ENCODE data around the gene BTG2. TPM values are rescaled to one million over a fixed set of nuclear protein-coding genes. Genes with fewer than 3 reads are reported as not detected.

The BTG2 gene
- total and polyA plus RNA-seq, 3 experiments from 2014 or later = 97.8 to 138 (median 102) TPM

GRCh38 chr1:203336097-203336496 lies 30.8 kb downstream of the BTG2 start:
- Mint-ChIP-seq H3K4me1 (peaks cover 18 to 32% (median 31%) of the 10 kb centered on the region in 3 donors), H3K36me3 (no peaks in the 10 kb centered on the region), H3K27me3 (peaks cover 5 to 8% of the 10 kb centered on the region in 2 donors), H3K9me3 (no peaks in the 10 kb centered on the region), H3K27ac (peak overlapping the region in 5 of 8 donors; percentile 21 to 76 (median 43)), H3K4me3 (peak overlapping the region in 2 of 7 donors; percentile 1 to 40)
- Histone ChIP-seq H3K27ac (ENCODE audit: low read depth, low read length) (no peak overlapping the region), H3K4me1 (ENCODE audit: insufficient read depth, low read length) (peaks cover 19% of the 10 kb centered on the region), H3K9me3 (ENCODE audit: low read length) (no peaks in the 10 kb centered on the region), H3K4me3 (ENCODE audit: low read length) (no peak overlapping the region), H3K36me3 (ENCODE audit: insufficient read depth, low read length) (no peaks in the 10 kb centered on the region), H3K27me3 (ENCODE audit: insufficient read depth, low read length, poor library complexity, severe bottlenecking) (peaks cover 6% of the 10 kb centered on the region)
- ChIA-PET CTCF (interaction anchor here (1.0 to 16.9 kb wide), 6 partner anchors 12 to 152 kb away, joined by 3 to 775 read pairs (median 51); partner anchors contain the start of gene BTG2), POLR2A (interaction anchor here (1.2 to 1.9 kb wide), 4 partner anchors 9 to 62 kb away, joined by 4 to 10 read pairs (median 6); no protein-coding TSS in a partner anchor)
- DNase-seq = no peak

- Histone ChIP-seq H3K9me3 (ENCODE audit: low read length) (no peaks in the 10 kb centered on the region), H3K4me1 (ENCODE audit: insufficient read depth, low read length) (peaks cover 19% of the 10 kb centered on the region), H3K4me3 (ENCODE audit: low read length) (no peak overlapping the region), H3K27me3 (ENCODE audit: insufficient read depth, low read length, poor library complexity, severe bottlenecking) (peaks cover 6% of the 10 kb centered on the region), H3K27ac (ENCODE audit: low read depth, low read length) (no peak overlapping the region), H3K36me3 (ENCODE audit: insufficient read depth, low read length) (no peaks in the 10 kb centered on the region)
- ChIA-PET CTCF (interaction anchor here (0.7 to 16.9 kb wide), 13 partner anchors 8 to 988 kb away, joined by 3 to 775 read pairs (median 3); partner anchors contain the start of gene BTG2), POLR2A (interaction anchor here (0.5 to 2.4 kb wide), 5 partner anchors 11 to 124 kb away, joined by 3 to 16 read pairs (median 5); no protein-coding TSS in a partner anchor)
- no peak overlapping the region for H3K4me3 Mint-ChIP-seq
- no peaks in the 10 kb centered on the region for H3K36me3 Mint-ChIP-seq
- peak; percentile 38 to 70 (median 50) for DNase-seq
- H3K4me1 Mint-ChIP-seq = peaks cover 26 to 44% (median 34%) of the 10 kb centered on the region in 3 donors
- no peaks in the 10 kb centered on the region for H3K9me3 Mint-ChIP-seq
- H3K27ac Mint-ChIP-seq = peak overlapping the region in 6 of 8 donors; percentile 9 to 77 (median 46)
- H3K27me3 Mint-ChIP-seq = peaks cover 15 to 26% of the 10 kb centered on the region in 2 donors
Measured at GRCh38 chr1:203338335-203339036, 33.2 kb downstream of the BTG2 start.

- Mint-ChIP-seq H3K36me3 (no peaks in the 10 kb centered on the region), H3K4me3 (no peak overlapping the region), H3K27me3 (peaks cover 20 to 44% of the 10 kb centered on the region in 2 donors), H3K4me1 (peaks cover 26 to 44% (median 34%) of the 10 kb centered on the region in 3 donors), H3K27ac (peak overlapping the region in 6 of 8 donors; percentile 4 to 69 (median 48)), H3K9me3 (no peaks in the 10 kb centered on the region)
- peak; percentile 28 to 72 (median 55) for DNase-seq
- Histone ChIP-seq H3K27ac (ENCODE audit: low read depth, low read length) (no peak overlapping the region), H3K4me1 (ENCODE audit: insufficient read depth, low read length) (peaks cover 18% of the 10 kb centered on the region), H3K9me3 (ENCODE audit: low read length) (no peaks in the 10 kb centered on the region), H3K36me3 (ENCODE audit: insufficient read depth, low read length) (no peaks in the 10 kb centered on the region), H3K4me3 (ENCODE audit: low read length) (no peak overlapping the region), H3K27me3 (ENCODE audit: insufficient read depth, low read length, poor library complexity, severe bottlenecking) (peaks cover 6% of the 10 kb centered on the region)
- POLR2A ChIA-PET = interaction anchor here (0.6 to 2.3 kb wide), 4 partner anchors 19 to 73 kb away, joined by 4 to 7 read pairs (median 4); no protein-coding TSS in a partner anchor
- CTCF ChIA-PET = interaction anchor here (0.8 to 16.9 kb wide), 17 partner anchors 10 to 363 kb away, joined by 3 to 775 read pairs (median 4); partner anchors contain the start of genes BTG2 and FMOD
Measured at GRCh38 chr1:203340112-203340790, 34.9 kb downstream of the BTG2 start.

GRCh38 chr1:203342192-203342940 lies 37.0 kb downstream of the BTG2 start:
- Histone ChIP-seq H3K27me3 (ENCODE audit: insufficient read depth, low read length, poor library complexity, severe bottlenecking) (peaks cover 6% of the 10 kb centered on the region), H3K27ac (ENCODE audit: low read depth, low read length) (no peak overlapping the region), H3K36me3 (ENCODE audit: insufficient read depth, low read length) (no peaks in the 10 kb centered on the region), H3K4me1 (ENCODE audit: insufficient read depth, low read length) (peaks cover 6% of the 10 kb centered on the region), H3K4me3 (ENCODE audit: low read length) (no peak overlapping the region), H3K9me3 (ENCODE audit: low read length) (no peaks in the 10 kb centered on the region)
- H3K4me3 Mint-ChIP-seq = no peak overlapping the region
- H3K9me3 Mint-ChIP-seq = no peaks in the 10 kb centered on the region
- ChIA-PET POLR2A (interaction anchor here (1.0 kb wide), 1 partner anchor 70 kb away, joined by 3 read pairs; no protein-coding TSS in a partner anchor), CTCF (interaction anchor here (0.7 to 16.9 kb wide), 16 partner anchors 8 to 303 kb away, joined by 3 to 775 read pairs (median 4); partner anchors contain the start of genes BTG2 and FMOD)
- peaks cover 28 to 60% of the 10 kb centered on the region in 2 donors for H3K27me3 Mint-ChIP-seq
- no peaks in the 10 kb centered on the region for H3K36me3 Mint-ChIP-seq
- peaks cover 15 to 28% (median 18%) of the 10 kb centered on the region in 3 donors for H3K4me1 Mint-ChIP-seq
- DNase-seq = peak in 2 of 5 donors; percentile 18 to 41
- H3K27ac Mint-ChIP-seq = peak overlapping the region in 2 of 8 donors; percentile 14 to 17

GRCh38 chr1:203343956-203344754 lies 38.8 kb downstream of the BTG2 start:
- H3K4me1 Mint-ChIP-seq = peaks cover 11 to 22% (median 12%) of the 10 kb centered on the region in 3 donors
- Histone ChIP-seq H3K27me3 (ENCODE audit: insufficient read depth, low read length, poor library complexity, severe bottlenecking) (peaks cover 12% of the 10 kb centered on the region), H3K27ac (ENCODE audit: low read depth, low read length) (no peak overlapping the region), H3K4me3 (ENCODE audit: low read length) (no peak overlapping the region), H3K36me3 (ENCODE audit: insufficient read depth, low read length) (no peaks in the 10 kb centered on the region), H3K9me3 (ENCODE audit: low read length) (no peaks in the 10 kb centered on the region), H3K4me1 (ENCODE audit: insufficient read depth, low read length) (peaks cover 6% of the 10 kb centered on the region)
- H3K4me3 Mint-ChIP-seq = no peak overlapping the region
- no peak overlapping the region for H3K27ac Mint-ChIP-seq
- H3K27me3 Mint-ChIP-seq = peaks cover 34 to 72% of the 10 kb centered on the region in 2 donors
- ChIA-PET CTCF (interaction anchor here (1.3 to 16.9 kb wide), 6 partner anchors 20 to 143 kb away, joined by 3 to 775 read pairs (median 26); no protein-coding TSS in a partner anchor), POLR2A (no interaction called here)
- H3K9me3 Mint-ChIP-seq = no peaks in the 10 kb centered on the region
- H3K36me3 Mint-ChIP-seq = no peaks in the 10 kb centered on the region
- no peak for DNase-seq

GRCh38 chr1:203346060-203346768 lies 40.9 kb downstream of the BTG2 start:
- Histone ChIP-seq H3K9me3 (ENCODE audit: low read length) (no peaks in the 10 kb centered on the region), H3K36me3 (ENCODE audit: insufficient read depth, low read length) (no peaks in the 10 kb centered on the region), H3K4me1 (ENCODE audit: insufficient read depth, low read length) (no peaks in the 10 kb centered on the region), H3K27me3 (ENCODE audit: insufficient read depth, low read length, poor library complexity, severe bottlenecking) (peaks cover 11% of the 10 kb centered on the region), H3K27ac (ENCODE audit: low read depth, low read length) (no peak overlapping the region), H3K4me3 (ENCODE audit: low read length) (no peak overlapping the region)
- no peak overlapping the region for H3K27ac Mint-ChIP-seq
- no peak overlapping the region for H3K4me3 Mint-ChIP-seq
- no peaks in the 10 kb centered on the region for H3K36me3 Mint-ChIP-seq
- ChIA-PET POLR2A (no interaction called here), CTCF (interaction anchor here (1.0 to 16.9 kb wide), 3 partner anchors 8 to 142 kb away, joined by 3 to 775 read pairs (median 4); no protein-coding TSS in a partner anchor)
- peaks cover 33 to 83% of the 10 kb centered on the region in 2 donors for H3K27me3 Mint-ChIP-seq
- no peaks in the 10 kb centered on the region for H3K9me3 Mint-ChIP-seq
- peaks cover 4 to 13% (median 7%) of the 10 kb centered on the region in 3 donors for H3K4me1 Mint-ChIP-seq
- no peak for DNase-seq
